Chondrocyte (in vitro differentiated cells): ENCODE results near the gene PEX7. TPM values are rescaled to one million over a fixed set of nuclear protein-coding genes. Genes with fewer than 3 reads are reported as not detected.
A peak's percentile ranks its signal among the peaks of the same experiment; 100 is the strongest.

Source experiments
- DNase-seq: peaks from one replicate; pipeline ENCODE4 v3.0.0; 2021; ENCODE audit warnings: mixed read lengths, low spot score
- H3K27ac Mint-ChIP-seq: one replicate; pipeline ENCODE4 v1.8.0; 2021; ENCODE audit warnings: mild to moderate bottlenecking, moderate library complexity, mixed read lengths; ENCODE audit not compliant: unreplicated experiment
- H3K27me3 Mint-ChIP-seq: 2 replicates; pipeline ENCODE4 v1.8.0; 2021; ENCODE audit warnings: low read depth, mixed read lengths
- H3K36me3 Mint-ChIP-seq: 2 replicates; pipeline ENCODE4 v1.8.0; 2021; ENCODE audit warnings: low read depth, mixed read lengths
- H3K4me1 Mint-ChIP-seq: 2 replicates; pipeline ENCODE4 v1.8.0; 2021; ENCODE audit warnings: low read depth, mild to moderate bottlenecking, mixed read lengths
- H3K4me3 Mint-ChIP-seq: one replicate; pipeline ENCODE4 v1.8.0; 2021; ENCODE audit warnings: mild to moderate bottlenecking, moderate library complexity, mixed read lengths; ENCODE audit not compliant: unreplicated experiment
- H3K9me3 Mint-ChIP-seq: 2 replicates; pipeline ENCODE4 v1.8.0; 2021; ENCODE audit warnings: low read depth, mixed read lengths
- total RNA-seq: library from RNA; stranded (reverse); gene quantifications from 3 replicates; pipeline ENCODE4 v1.2.1, GENCODE V29; 2021
- TF ChIP-seq, protein P1 (sequence below): fragments of 200-600 bp; sonication (generic); IDR thresholded peaks from 2 replicates; pipeline ENCODE4 v1.5.0; 2021; ENCODE audit warnings: antibody characterized with exemption, mild to moderate bottlenecking, moderate library complexity

Gene PEX7
- total RNA-seq, 1 donor from 2014 or later: 7.0 TPM

DNA sequence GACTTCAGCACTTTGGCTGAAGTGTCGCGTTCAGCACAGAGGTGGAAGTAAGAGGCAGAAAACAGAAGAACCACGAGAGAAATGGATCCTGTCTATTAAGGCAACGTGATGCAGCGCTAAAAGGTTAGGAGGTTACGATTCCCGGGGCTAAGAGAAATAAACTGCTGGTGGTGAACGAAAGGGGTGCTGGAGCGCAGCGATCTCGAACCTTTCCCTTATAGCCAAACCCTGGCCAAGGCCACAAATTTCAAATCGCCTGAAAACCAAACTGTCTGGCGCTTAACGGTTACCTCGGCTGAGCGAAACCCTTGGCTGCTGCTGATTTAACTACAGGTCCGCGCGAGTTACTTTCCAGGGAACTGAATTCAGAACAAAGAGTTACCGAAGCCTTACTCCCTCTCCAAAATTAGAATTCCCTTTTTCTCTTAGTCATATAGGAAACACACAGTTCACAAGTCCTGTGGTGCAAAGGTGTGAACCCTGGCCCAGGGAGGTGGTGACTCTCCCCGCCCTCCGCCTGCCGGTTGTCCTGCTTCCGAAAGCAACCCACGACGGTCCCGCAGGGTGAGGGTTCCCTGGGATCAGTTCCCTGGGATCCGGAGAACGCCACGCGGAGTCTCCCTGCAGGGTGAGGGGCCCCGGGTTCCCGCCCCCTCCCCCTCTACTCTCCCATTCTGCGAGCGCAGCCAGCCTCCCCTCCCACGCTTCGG, 98.4 kb downstream of the PEX7 start:
- no peak overlapping the region for H3K27ac Mint-ChIP-seq
- peaks cover 4% of the 10 kb centered on the region for H3K36me3 Mint-ChIP-seq
- peak overlapping the region; percentile 78 for H3K4me3 Mint-ChIP-seq
- DNase-seq: no peak
- TF ChIP-seq, protein P1, sequence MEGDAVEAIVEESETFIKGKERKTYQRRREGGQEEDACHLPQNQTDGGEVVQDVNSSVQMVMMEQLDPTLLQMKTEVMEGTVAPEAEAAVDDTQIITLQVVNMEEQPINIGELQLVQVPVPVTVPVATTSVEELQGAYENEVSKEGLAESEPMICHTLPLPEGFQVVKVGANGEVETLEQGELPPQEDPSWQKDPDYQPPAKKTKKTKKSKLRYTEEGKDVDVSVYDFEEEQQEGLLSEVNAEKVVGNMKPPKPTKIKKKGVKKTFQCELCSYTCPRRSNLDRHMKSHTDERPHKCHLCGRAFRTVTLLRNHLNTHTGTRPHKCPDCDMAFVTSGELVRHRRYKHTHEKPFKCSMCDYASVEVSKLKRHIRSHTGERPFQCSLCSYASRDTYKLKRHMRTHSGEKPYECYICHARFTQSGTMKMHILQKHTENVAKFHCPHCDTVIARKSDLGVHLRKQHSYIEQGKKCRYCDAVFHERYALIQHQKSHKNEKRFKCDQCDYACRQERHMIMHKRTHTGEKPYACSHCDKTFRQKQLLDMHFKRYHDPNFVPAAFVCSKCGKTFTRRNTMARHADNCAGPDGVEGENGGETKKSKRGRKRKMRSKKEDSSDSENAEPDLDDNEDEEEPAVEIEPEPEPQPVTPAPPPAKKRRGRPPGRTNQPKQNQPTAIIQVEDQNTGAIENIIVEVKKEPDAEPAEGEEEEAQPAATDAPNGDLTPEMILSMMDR: no peak
- peaks cover 25% of the 10 kb centered on the region for H3K27me3 Mint-ChIP-seq
- H3K9me3 Mint-ChIP-seq: no peaks in the 10 kb centered on the region
- H3K4me1 Mint-ChIP-seq: peaks cover 12% of the 10 kb centered on the region

DNA sequence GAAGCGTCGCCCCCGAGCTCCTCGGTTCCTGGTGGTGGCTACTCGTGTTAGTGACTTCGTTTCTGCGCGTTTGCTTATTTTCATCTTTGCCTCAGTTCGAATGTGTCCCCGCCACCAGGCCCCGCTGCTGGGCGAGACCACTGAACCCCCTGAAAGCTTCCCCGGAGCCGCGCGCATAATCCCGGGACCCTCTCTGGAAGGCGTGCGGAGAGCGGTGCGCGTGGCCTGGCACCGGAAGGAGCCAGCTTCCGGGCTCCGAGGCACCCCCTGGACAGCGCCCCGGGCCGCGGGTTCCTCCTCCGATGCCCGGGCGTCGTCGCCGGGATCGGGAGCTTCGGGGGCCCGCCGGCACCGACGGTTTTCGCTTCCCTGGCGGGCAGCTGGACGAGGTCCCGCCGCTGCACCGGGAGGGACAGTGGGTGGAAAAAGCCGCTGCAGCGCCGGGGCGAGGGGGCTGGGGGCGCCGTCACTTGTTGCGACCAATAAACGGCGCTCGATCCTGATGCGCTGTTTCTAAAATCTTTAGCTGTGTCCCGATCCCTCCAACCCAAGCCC, 99.1 kb downstream of the PEX7 start:
- H3K4me1 Mint-ChIP-seq: peaks cover 12% of the 10 kb centered on the region
- TF ChIP-seq, protein P1: no peak
- no peak overlapping the region for H3K27ac Mint-ChIP-seq
- peak overlapping the region; percentile 78 for H3K4me3 Mint-ChIP-seq
- no peaks in the 10 kb centered on the region for H3K9me3 Mint-ChIP-seq
- DNase-seq: no peak
- H3K36me3 Mint-ChIP-seq: peaks cover 2% of the 10 kb centered on the region
- peaks cover 25% of the 10 kb centered on the region for H3K27me3 Mint-ChIP-seq

- no peak for DNase-seq
- TF ChIP-seq, protein P1: no peak
- H3K9me3 Mint-ChIP-seq: no peaks in the 10 kb centered on the region
- H3K4me1 Mint-ChIP-seq: peaks cover 12% of the 10 kb centered on the region
- H3K27ac Mint-ChIP-seq: no peak within 1 kb of the TSS
- peak within 1 kb of the TSS; percentile 78 for H3K4me3 Mint-ChIP-seq
- no peaks in the 10 kb centered on the region for H3K36me3 Mint-ChIP-seq
- peaks cover 25% of the 10 kb centered on the region for H3K27me3 Mint-ChIP-seq
Observed at GRCh38 chr6:136921936-136922684, 99.7 kb downstream of the PEX7 start, which contains the start of gene SLC35D3. TSS of gene SLC35D3 (plus strand) at chr6:136922301. CDS start at chr6:136922429, 128 bp downstream.

GRCh38 chr6:136922685-136923006, 100.3 kb downstream of the PEX7 start:
- H3K27ac Mint-ChIP-seq: no peak overlapping the region
- no peaks in the 10 kb centered on the region for H3K36me3 Mint-ChIP-seq
- H3K4me1 Mint-ChIP-seq: peaks cover 12% of the 10 kb centered on the region
- peaks cover 25% of the 10 kb centered on the region for H3K27me3 Mint-ChIP-seq
- no peak for DNase-seq
- TF ChIP-seq, protein P1: no peak
- peak overlapping the region; percentile 74 for H3K4me3 Mint-ChIP-seq
- no peaks in the 10 kb centered on the region for H3K9me3 Mint-ChIP-seq
